ENCODE data around the gene TFE3.

Gene TFE3

DNA sequence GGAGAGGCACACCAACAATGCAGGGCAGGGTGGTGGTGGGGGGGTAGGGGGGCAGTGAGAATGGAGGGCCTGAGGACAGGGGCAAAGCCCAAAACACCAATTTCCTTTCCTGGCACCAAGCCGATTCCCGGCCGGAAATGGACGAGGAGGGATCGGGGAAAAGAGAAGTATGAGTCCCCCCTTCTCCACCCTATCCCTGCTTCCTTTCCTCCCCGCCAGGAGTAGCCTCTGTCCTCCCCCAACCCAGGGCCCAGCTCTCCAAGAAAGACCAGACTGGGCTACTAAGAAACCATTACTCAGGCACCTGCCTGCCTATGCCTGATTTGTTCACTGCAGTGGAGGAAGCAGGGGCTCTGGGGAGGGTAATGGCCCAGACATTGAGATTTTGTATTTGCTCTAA lies 16.0 kb upstream of the TFE3 start:
- TF ChIP-seq TAF1 (IDR thresholded peaks at IDR 0.05; ENCODE audit: borderline replicate concordance, low read depth, low read length), result no peak
- no peak for TF ChIP-seq POLR2A (IDR thresholded peaks at IDR 0.05; ENCODE audit: low read depth, low read length)
- TF ChIP-seq POLR2AphosphoS5 (IDR thresholded peaks at IDR 0.05; ENCODE audit: low read depth, low read length), result no peak
- DNase-seq (ENCODE audit: insufficient read length), result no peak
- FAIRE-seq, result no peak

DNA sequence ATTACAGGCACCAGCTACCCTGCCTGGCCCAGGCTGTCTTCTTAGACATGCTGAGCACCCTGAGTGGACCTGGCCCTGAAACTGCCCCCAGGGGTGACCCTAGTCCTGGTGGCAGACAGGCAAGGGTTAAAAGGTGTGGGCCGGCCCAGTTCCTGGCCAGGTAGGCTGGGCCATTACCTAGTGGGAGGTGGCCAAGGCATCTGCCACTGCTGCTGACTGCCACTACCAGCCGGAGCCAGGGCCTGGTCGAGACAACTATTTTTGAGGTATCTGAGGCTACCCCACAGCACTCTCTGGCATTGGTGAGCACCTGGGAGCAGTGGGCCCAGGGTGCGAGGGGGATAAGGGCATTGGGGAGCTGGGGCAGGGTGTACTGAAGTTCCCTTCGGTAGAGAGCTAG lies 15.6 kb upstream of the TFE3 start, which contains the start of gene CCDC120:
TSS of gene CCDC120 (plus strand) at position 206 of the 400 bp plus-strand sequence. CDS start 3,043 bp downstream, outside the sequence.
- TF ChIP-seq TAF1 (IDR thresholded peaks at IDR 0.05; ENCODE audit: borderline replicate concordance, low read depth, low read length), result no peak
- no peak for TF ChIP-seq POLR2A (IDR thresholded peaks at IDR 0.05; ENCODE audit: low read depth, low read length)
- no peak for TF ChIP-seq POLR2AphosphoS5 (IDR thresholded peaks at IDR 0.05; ENCODE audit: low read depth, low read length)
- FAIRE-seq (no peak), DNase-seq (ENCODE audit: insufficient read length) (no peak)

DNA sequence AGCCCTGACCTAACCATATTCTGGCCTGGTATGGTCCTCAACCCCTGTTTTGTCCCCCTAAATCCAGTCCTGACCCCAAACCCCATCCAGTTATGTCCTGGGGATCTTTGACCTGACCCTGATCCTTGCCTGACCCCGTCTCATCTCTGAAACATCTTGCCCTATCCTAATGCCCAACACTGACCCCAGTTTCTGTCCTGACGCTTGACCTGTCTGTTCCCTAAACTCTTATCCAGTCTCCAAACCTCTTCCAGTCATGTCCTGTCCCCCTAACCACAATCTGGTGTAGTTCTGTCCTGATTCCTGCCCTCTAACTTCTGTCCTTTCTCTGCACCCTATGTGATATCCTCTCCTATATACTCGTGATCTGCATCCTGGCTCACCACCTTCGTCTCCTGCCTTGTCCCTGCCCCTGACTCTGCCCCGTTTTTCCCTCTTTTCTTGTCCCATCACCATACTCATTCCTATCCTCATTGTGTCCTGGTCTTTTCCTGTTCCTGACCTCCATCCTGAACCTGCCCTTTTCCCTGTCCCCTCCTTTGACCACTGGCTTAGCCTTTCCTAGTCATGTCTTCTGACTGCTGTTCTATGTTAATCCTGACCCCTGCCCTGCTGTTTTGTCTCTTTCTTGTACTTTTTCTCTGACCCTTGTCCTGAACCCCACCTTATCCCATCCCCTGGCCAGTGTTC lies 11.1 kb upstream of the TFE3 start:
- TF ChIP-seq POLR2AphosphoS5 (IDR thresholded peaks at IDR 0.05; ENCODE audit: low read depth, low read length), result no peak
- TF ChIP-seq POLR2A (IDR thresholded peaks at IDR 0.05; ENCODE audit: low read depth, low read length), result no peak
- no peak for TF ChIP-seq TAF1 (IDR thresholded peaks at IDR 0.05; ENCODE audit: borderline replicate concordance, low read depth, low read length)
- DNase-seq (ENCODE audit: insufficient read length) (no peak), FAIRE-seq (no peak)

DNA sequence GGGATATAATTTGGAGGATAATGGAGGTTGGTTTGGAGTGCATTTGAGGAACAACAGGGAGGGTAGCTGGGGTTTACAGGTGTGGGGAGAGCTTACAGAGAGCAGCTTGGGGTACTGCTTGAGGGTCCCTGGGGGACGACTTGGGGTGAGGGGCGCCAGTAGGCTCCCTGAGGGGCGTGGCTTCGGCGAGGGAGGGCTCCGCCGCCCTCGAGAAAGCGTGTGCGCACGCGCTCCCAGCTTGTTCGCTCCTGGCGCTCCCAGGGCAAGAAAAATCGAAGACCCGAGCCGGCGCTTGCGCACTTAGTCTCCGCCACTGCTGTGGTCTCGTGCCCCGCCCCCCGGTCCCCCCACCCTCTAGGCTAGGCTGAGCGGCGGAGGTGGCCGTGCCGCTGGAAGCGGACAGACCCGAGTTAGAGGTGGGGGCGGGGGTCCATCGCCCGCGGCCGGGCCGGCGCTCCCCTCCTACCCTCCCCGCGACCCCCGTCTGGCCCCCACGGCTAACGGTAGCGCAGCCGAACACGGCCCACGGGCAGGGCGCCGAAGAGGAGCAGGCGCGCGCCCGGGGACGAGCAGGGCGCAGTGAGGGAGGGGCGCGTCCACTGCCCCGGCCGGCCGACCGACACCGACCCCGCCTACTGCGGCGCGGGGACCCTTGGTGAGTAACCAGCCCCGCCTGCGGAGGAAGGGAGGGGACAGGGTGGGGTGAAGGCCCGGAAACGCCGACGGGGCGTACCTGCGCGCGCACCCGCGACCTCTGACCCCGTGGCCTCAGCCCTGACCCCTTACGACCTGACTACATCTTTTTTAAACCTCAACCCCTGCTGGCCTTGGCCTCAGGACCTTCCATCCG lies 10.3 kb upstream of the TFE3 start:
- DNase-seq (ENCODE audit: insufficient read length) (peak; percentile 69), FAIRE-seq (peak; percentile 36)
- TF ChIP-seq TAF1 (IDR thresholded peaks at IDR 0.05; ENCODE audit: borderline replicate concordance, low read depth, low read length), result no peak
- TF ChIP-seq POLR2AphosphoS5 (IDR thresholded peaks at IDR 0.05; ENCODE audit: low read depth, low read length), result no peak
- no peak for TF ChIP-seq POLR2A (IDR thresholded peaks at IDR 0.05; ENCODE audit: low read depth, low read length)

DNA sequence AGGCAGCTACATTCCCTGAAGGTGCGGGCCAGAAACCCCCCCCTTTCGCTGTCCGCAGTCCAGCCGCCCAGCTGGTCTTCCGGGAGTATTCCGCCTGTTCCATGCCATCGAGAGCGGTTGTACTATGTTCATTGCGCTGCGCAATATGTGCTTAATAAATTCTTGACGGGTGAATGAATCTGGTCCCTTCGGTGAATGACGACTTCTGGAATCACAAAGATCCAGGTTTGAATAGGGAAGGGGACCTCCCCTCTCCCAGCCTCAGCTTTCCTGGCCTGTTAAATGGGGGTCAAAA lies 777 bp upstream of the TFE3 start:
- DNase-seq (ENCODE audit: insufficient read length) (no peak), FAIRE-seq (no peak)
- TF ChIP-seq POLR2A (IDR thresholded peaks at IDR 0.05; ENCODE audit: low read depth, low read length), result no peak
- no peak for TF ChIP-seq TAF1 (IDR thresholded peaks at IDR 0.05; ENCODE audit: borderline replicate concordance, low read depth, low read length)
- no peak for TF ChIP-seq POLR2AphosphoS5 (IDR thresholded peaks at IDR 0.05; ENCODE audit: low read depth, low read length)

DNA sequence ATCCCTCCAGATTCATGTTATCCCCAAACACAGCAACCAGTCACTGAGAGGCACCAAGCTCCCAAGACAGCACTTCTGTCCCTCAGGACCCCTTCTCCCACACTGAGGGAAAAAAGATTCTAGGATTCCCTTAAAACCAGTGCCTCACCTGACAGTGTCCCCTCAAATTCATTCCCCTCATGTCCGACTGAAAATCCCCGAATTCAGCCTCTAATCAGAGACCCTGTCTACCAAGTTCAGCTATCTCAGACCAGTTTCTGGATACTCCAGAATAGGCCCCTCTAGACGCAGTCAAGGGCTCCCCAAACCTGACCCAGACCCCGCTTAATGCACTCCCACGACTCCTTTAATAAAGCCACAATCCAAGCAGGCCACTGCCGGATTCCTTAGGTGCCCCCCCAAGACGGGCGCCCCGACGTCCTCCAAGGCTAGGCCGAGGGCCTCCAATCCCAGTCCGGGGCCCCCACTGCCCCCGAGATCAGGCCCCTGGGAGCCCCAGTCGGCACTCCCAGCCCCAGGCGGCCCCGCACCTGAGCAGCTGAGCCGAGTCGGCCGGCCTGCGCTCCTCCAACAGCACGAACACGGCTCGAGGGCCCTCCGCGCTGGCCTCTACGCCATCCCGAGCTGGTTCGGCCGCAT lies 457 bp downstream of the TFE3 start:
- DNase-seq (ENCODE audit: insufficient read length), result no peak
- FAIRE-seq, result no peak
- no peak for TF ChIP-seq POLR2A (IDR thresholded peaks at IDR 0.05; ENCODE audit: low read depth, low read length)
- no peak for TF ChIP-seq TAF1 (IDR thresholded peaks at IDR 0.05; ENCODE audit: borderline replicate concordance, low read depth, low read length)
- no peak for TF ChIP-seq POLR2AphosphoS5 (IDR thresholded peaks at IDR 0.05; ENCODE audit: low read depth, low read length)

DNA sequence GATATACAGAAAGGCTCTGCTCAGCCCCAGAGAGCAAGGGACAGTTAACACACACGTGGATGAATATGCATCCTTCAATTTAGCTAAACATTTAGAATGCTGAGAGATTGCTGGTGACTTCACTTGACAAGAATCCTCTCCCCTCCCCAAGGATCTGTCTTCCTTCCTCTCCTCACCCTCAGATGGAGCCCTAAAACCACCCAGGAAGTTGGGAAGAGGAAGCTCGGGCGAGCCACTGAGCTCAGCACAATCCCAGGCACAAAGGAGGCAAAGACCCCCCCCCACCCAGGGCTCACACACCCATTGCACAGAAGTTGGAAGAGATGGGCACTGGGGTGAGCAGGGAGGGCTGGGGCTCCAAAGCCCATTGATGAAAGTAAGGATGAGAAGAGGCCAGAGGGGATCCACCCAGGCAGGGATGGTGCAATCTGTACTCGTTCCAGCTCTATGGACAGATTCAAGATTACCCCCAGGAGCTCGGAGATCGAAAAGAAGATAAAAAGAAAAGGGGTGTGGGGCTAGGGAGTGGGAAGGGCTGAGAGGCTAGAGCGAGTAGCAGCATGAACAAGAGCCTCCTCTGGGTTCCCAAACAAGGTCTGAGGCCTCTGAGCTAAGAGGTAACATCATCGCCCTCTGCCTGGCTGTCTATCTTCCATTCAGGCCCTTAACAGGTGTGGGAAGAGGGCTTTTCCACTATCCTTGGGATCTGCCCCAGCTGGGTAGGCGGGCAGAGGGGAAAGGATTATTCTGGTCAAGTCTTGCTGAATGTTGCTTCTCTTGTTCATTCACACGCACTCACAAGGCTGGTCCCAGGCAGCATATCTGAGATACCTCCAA lies 1.2 kb downstream of the TFE3 start:
- no peak for DNase-seq (ENCODE audit: insufficient read length)
- TF ChIP-seq POLR2AphosphoS5 (IDR thresholded peaks at IDR 0.05; ENCODE audit: low read depth, low read length) (no peak), POLR2A (IDR thresholded peaks at IDR 0.05; ENCODE audit: low read depth, low read length) (no peak), TAF1 (IDR thresholded peaks at IDR 0.05; ENCODE audit: borderline replicate concordance, low read depth, low read length) (no peak)
- no peak for FAIRE-seq

DNA sequence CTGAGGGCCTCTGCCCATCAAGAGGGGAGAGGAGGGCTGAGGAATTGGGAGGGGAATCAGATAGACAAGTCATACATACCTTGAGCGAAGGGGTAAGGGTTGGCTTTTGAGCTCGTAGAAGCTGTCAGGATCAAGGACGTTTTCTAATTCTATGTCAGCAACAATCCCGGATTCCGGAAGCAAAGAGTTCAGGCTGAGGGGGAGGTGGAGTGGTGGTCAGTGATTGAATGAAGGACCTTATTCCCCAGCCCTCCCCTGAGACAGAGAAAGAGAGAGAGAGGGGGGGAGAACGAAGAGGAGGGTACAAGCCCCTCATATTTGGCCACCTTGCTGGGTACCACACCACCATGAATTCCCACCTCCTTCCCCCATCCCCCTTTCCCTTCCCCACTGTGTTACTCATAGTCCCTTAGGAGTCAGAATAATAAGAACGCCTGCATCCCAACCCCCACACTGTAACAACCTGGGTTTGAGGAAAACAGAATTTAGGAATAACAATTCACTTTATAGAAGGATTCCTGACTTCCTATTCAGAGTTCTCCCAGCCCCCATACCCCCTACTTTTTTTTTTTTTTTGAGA lies 2.7 kb downstream of the TFE3 start:
- TF ChIP-seq POLR2A (IDR thresholded peaks at IDR 0.05; ENCODE audit: low read depth, low read length), result no peak
- no peak for DNase-seq (ENCODE audit: insufficient read length)
- FAIRE-seq, result no peak

DNA sequence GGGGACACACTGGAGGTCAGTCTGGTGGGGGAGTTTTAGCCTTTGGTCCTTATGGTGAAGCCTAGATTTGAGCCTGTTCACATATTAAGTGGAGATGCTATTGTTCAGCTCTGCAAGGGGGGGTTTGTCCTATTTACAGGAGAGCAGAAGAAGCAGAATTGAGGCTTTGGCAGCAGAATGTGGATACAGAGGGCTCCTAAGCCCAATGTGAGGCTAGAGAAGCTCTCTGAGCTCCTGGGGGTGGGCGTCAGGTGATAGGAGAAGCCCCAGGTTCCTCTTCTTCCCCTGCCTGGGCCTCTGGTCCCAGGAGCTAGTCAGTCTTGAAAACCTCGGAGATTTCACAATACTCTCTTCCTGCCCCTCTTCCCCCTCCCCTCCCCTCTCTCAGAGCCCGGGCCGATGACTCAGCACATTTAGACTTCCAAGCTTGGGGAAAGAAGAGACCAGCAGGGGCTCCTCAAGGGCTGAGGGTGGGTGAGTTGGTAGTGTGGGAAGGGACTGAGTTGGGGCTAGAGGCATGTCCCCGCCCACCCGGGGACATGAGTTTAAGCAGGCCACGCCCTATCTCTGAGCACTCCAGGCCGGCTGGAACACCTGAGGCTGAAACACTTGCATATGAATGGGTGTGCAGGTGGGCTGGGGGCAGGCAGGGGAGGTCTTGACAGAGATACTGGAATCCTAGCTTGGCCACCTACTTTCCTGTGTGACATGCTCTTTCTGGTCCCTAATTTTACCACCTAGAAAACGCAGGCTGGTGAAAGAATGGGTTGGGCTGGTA lies 3.4 kb downstream of the TFE3 start:
- FAIRE-seq (no peak), DNase-seq (ENCODE audit: insufficient read length) (no peak)
- no peak for TF ChIP-seq POLR2A (IDR thresholded peaks at IDR 0.05; ENCODE audit: low read depth, low read length)
- TF ChIP-seq POLR2AphosphoS5 (IDR thresholded peaks at IDR 0.05; ENCODE audit: low read depth, low read length), result no peak
- TF ChIP-seq TAF1 (IDR thresholded peaks at IDR 0.05; ENCODE audit: borderline replicate concordance, low read depth, low read length), result no peak

DNA sequence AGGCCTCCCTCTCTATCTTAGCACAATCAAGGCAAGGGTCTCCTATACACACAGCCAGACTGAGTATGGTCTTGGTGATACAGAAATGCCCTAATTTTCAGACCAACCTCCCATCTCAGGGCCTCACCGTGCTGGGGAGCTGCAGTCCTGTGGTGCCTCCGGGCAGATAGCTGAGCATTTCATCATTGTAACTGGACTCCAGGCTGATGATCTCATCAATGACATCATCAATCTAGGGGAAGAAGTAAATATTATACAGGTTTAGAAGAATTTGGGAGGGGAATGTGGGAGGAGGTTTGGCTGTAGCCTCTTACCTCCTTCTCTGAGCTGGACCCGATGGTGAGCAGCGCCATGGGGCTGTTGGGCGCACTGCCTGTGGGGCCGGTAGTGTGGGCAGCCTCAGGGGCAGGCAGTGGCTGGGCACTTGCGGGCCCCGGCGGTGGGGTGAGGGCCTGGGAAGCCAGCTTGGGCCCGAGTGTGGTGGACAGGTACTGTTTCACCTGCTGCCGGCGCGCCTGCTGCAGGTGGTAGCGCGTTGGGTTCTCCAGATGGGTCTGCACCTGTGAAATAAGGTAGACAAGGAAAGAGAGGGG lies 5.2 kb downstream of the TFE3 start:
- TF ChIP-seq POLR2A (IDR thresholded peaks at IDR 0.05; ENCODE audit: low read depth, low read length), result no peak
- TF ChIP-seq POLR2AphosphoS5 (IDR thresholded peaks at IDR 0.05; ENCODE audit: low read depth, low read length), result no peak
- no peak for TF ChIP-seq TAF1 (IDR thresholded peaks at IDR 0.05; ENCODE audit: borderline replicate concordance, low read depth, low read length)

More for the DNA sequence above, 5.2 kb downstream of the TFE3 start:
- DNase-seq (ENCODE audit: insufficient read length), result no peak
- no peak for FAIRE-seq

Measured in GM12892 (cell line).